ENCODE data around the gene TGFBI.

TGFBI gene

GRCh38 chr5:136066661-136067271 is 38.0 kb downstream of the TGFBI start:
- Histone ChIP-seq H3K27me3 (peaks cover 17% of the 10 kb centered on the region), H3K4me3 (ENCODE audit: low read depth in 1 of 2, low read length in 1 of 2) (no peak overlapping the region), H3K27ac (no peak overlapping the region), H3K36me3 (no peaks in the 10 kb centered on the region), H3K9me3 (no peaks in the 10 kb centered on the region), H3K4me1 (ENCODE audit: control insufficient read depth in 1 of 2, insufficient read depth in 1 of 2, low read depth in 1 of 2, low read length in 1 of 2) (no peaks in the 10 kb centered on the region)
- no peak for TF ChIP-seq CTCF (IDR thresholded peaks at IDR 0.05)

- TF ChIP-seq CTCF (IDR thresholded peaks at IDR 0.05) = no peak
- Histone ChIP-seq H3K36me3 (no peaks in the 10 kb centered on the region), H3K27me3 (peaks cover 17% of the 10 kb centered on the region), H3K9me3 (no peaks in the 10 kb centered on the region), H3K4me3 (ENCODE audit: low read depth in 1 of 2, low read length in 1 of 2) (no peak overlapping the region), H3K27ac (no peak overlapping the region), H3K4me1 (ENCODE audit: control insufficient read depth in 1 of 2, insufficient read depth in 1 of 2, low read depth in 1 of 2, low read length in 1 of 2) (no peaks in the 10 kb centered on the region)
These were observed 38.6 kb downstream of the TGFBI start for GRCh38 chr5:136067422-136067821.

- no peaks in the 10 kb centered on the region for H3K9me3 ChIP-seq
- H3K27ac ChIP-seq = no peak overlapping the region
- no peaks in the 10 kb centered on the region for H3K4me1 ChIP-seq (ENCODE audit: control insufficient read depth in 1 of 2, insufficient read depth in 1 of 2, low read depth in 1 of 2, low read length in 1 of 2)
- no peak for TF ChIP-seq CTCF (IDR thresholded peaks at IDR 0.05)
- peaks cover 26% of the 10 kb centered on the region for H3K27me3 ChIP-seq
- H3K4me3 ChIP-seq (ENCODE audit: low read depth in 1 of 2, low read length in 1 of 2) = no peak overlapping the region
- no peaks in the 10 kb centered on the region for H3K36me3 ChIP-seq
These were observed 41.9 kb downstream of the TGFBI start for GRCh38 chr5:136070486-136071285.

- no peak for TF ChIP-seq CTCF (IDR thresholded peaks at IDR 0.05)
- peaks cover 58% of the 10 kb centered on the region for H3K27me3 ChIP-seq
- H3K4me1 ChIP-seq (ENCODE audit: control insufficient read depth in 1 of 2, insufficient read depth in 1 of 2, low read depth in 1 of 2, low read length in 1 of 2) = no peaks in the 10 kb centered on the region
- H3K9me3 ChIP-seq = no peaks in the 10 kb centered on the region
- no peak overlapping the region for H3K4me3 ChIP-seq (ENCODE audit: low read depth in 1 of 2, low read length in 1 of 2)
- no peak overlapping the region for H3K27ac ChIP-seq
- no peaks in the 10 kb centered on the region for H3K36me3 ChIP-seq
These were observed 45.1 kb downstream of the TGFBI start for GRCh38 chr5:136073714-136074529.

GRCh38 chr5:136075466-136075891 is 46.7 kb downstream of the TGFBI start:
- no peak for TF ChIP-seq CTCF (IDR thresholded peaks at IDR 0.05)
- Histone ChIP-seq H3K4me1 (ENCODE audit: control insufficient read depth in 1 of 2, insufficient read depth in 1 of 2, low read depth in 1 of 2, low read length in 1 of 2) (peaks cover 0 to 4% of the 10 kb centered on the region in 2 experiments), H3K4me3 (ENCODE audit: low read depth in 1 of 2, low read length in 1 of 2) (no peak overlapping the region), H3K9me3 (no peaks in the 10 kb centered on the region), H3K27ac (no peak overlapping the region), H3K36me3 (no peaks in the 10 kb centered on the region), H3K27me3 (peaks cover 59% of the 10 kb centered on the region)
